NOMO-1 (cell line): Measurements from ENCODE around the gene ADCY1.
A peak's percentile ranks its signal among the peaks of the same experiment; 100 is the strongest.

ENCODE experiments used
- DNase-seq, 2 experiments: peaks; one replicate each; lab custom pipeline; 2025; ENCODE audit not compliant: unreplicated experiment in 2 of 2; lab: John Stamatoyannopoulos, UW

The ADCY1 gene

GRCh38 chr7:45708046-45708950 lies 134.1 kb downstream of the ADCY1 start:
- DNase-seq, result no peak

- DNase-seq, result no peak
Observed at GRCh38 chr7:45709168-45710042, 135.2 kb downstream of the ADCY1 start.

- DNase-seq, result no peak
Observed at GRCh38 chr7:45710271-45711160, 136.3 kb downstream of the ADCY1 start.

GRCh38 chr7:45711161-45711490 lies 137.0 kb downstream of the ADCY1 start:
- DNase-seq, result no peak

GRCh38 chr7:45712057-45712689 lies 138.0 kb downstream of the ADCY1 start:
- peak in 1 of 2 experiments; percentile 18 for DNase-seq

GRCh38 chr7:45712872-45713668 lies 138.9 kb downstream of the ADCY1 start:
- no peak for DNase-seq

- no peak for DNase-seq
Observed at GRCh38 chr7:45713669-45714520, 139.7 kb downstream of the ADCY1 start.

- DNase-seq, result no peak
Observed at GRCh38 chr7:45714521-45714820, 140.3 kb downstream of the ADCY1 start.

- no peak for DNase-seq
Observed at GRCh38 chr7:45715471-45716352, 141.5 kb downstream of the ADCY1 start.

GRCh38 chr7:45716380-45717203 lies 142.4 kb downstream of the ADCY1 start:
- no peak for DNase-seq

- DNase-seq, result no peak
Observed at GRCh38 chr7:45717537-45718235, 143.5 kb downstream of the ADCY1 start.

GRCh38 chr7:45718464-45719330 lies 144.5 kb downstream of the ADCY1 start:
- no peak for DNase-seq

GRCh38 chr7:45720989-45721388 lies 146.8 kb downstream of the ADCY1 start:
- DNase-seq, result no peak

- no peak for DNase-seq
Observed at GRCh38 chr7:45721686-45722598, 147.8 kb downstream of the ADCY1 start.
